Loucy (cell line): Measurements from ENCODE around the gene RCN2.

Source experiments
- CTCF ChIP-seq: fragments of 200-600 bp; sonication (generic); conservative IDR thresholded peaks from 2 replicates; pipeline ENCODE4 v1.5.1; 2014; ENCODE audit warnings: mild to moderate bottlenecking, antibody characterized with exemption, low read length
- EZH2phosphoT487 ChIP-seq: fragments of 200-600 bp; IDR thresholded peaks from 2 replicates; pipeline ENCODE4 v1.6.1; 2018; ENCODE audit warnings: antibody characterized with exemption, mild to moderate bottlenecking, moderate library complexity, borderline replicate concordance

GRCh38 chr15:77002954-77003912 lies 71.7 kb downstream of the RCN2 start:
- TF ChIP-seq CTCF (no peak), EZH2phosphoT487 (no peak)
